Measurements from ENCODE around the gene DMKN.

- TF ChIP-seq GABPA (IDR thresholded peaks at IDR 0.05; ENCODE audit: low read depth) (no peak), CTCF (IDR thresholded peaks at IDR 0.05; ENCODE audit: insufficient read depth, low read length) (no peak), REST (IDR thresholded peaks at IDR 0.05; ENCODE audit: insufficient replicate concordance, low read depth) (no peak)
Measured at GRCh38 chr19:35562336-35562735, 48.9 kb upstream of the DMKN start.

All from HL-60 (cell line).